ENCODE results near the gene TTC39C.
"Not testable (repeated sequence)": the region's sequence is repeated elsewhere in the genome, so short reads cannot be mapped to it uniquely, and the experiment has no call there.

TTC39C gene

GRCh38 chr18:24060644-24061043, 46.1 kb downstream of the TTC39C start:
- DNase-seq (ENCODE audit: low spot score in 2 of 2) (no peak), ATAC-seq (ENCODE audit: low read depth) (no peak)
- Mint-ChIP-seq H3K27ac (no peak overlapping the region), H3K4me1 (peaks cover 20% of the 10 kb centered on the region), H3K9me3 (peaks cover 4% of the 10 kb centered on the region), H3K36me3 (peaks cover 12% of the 10 kb centered on the region), H3K4me3 (no peak overlapping the region), H3K27me3 (no peaks in the 10 kb centered on the region)

- peaks cover 14% of the 10 kb centered on the region for H3K4me1 Mint-ChIP-seq
- H3K27ac Mint-ChIP-seq: no peak overlapping the region
- no peak overlapping the region for H3K4me3 Mint-ChIP-seq
- no peaks in the 10 kb centered on the region for H3K9me3 Mint-ChIP-seq
- no peak for DNase-seq (ENCODE audit: low spot score in 2 of 2)
- ATAC-seq (ENCODE audit: low read depth): no peak
- H3K36me3 Mint-ChIP-seq: peaks cover 16% of the 10 kb centered on the region
- no peaks in the 10 kb centered on the region for H3K27me3 Mint-ChIP-seq
Measured at GRCh38 chr18:24063121-24063731, 48.7 kb downstream of the TTC39C start.

GRCh38 chr18:24064391-24065100, 50.0 kb downstream of the TTC39C start:
- no peaks in the 10 kb centered on the region for H3K9me3 Mint-ChIP-seq
- ATAC-seq (ENCODE audit: low read depth): no peak
- H3K36me3 Mint-ChIP-seq: peaks cover 13% of the 10 kb centered on the region
- H3K4me1 Mint-ChIP-seq: peaks cover 14% of the 10 kb centered on the region
- no peak for DNase-seq (ENCODE audit: low spot score in 2 of 2)
- H3K27me3 Mint-ChIP-seq: no peaks in the 10 kb centered on the region
- H3K4me3 Mint-ChIP-seq: no peak overlapping the region
- peak overlapping the region; percentile 6 for H3K27ac Mint-ChIP-seq

GRCh38 chr18:24065906-24066305, 51.4 kb downstream of the TTC39C start:
- Mint-ChIP-seq H3K4me1 (peaks cover 15% of the 10 kb centered on the region), H3K4me3 (no peak overlapping the region), H3K36me3 (peaks cover 16% of the 10 kb centered on the region), H3K27ac (no peak overlapping the region), H3K9me3 (no peaks in the 10 kb centered on the region), H3K27me3 (no peaks in the 10 kb centered on the region)
- DNase-seq (ENCODE audit: low spot score in 2 of 2) (no peak), ATAC-seq (ENCODE audit: low read depth) (no peak)

GRCh38 chr18:24068945-24069693, 54.6 kb downstream of the TTC39C start:
- H3K36me3 Mint-ChIP-seq: peaks cover 30% of the 10 kb centered on the region
- no peak overlapping the region for H3K27ac Mint-ChIP-seq
- no peaks in the 10 kb centered on the region for H3K27me3 Mint-ChIP-seq
- H3K4me3 Mint-ChIP-seq: no peak overlapping the region
- DNase-seq (ENCODE audit: low spot score in 2 of 2): no peak
- H3K4me1 Mint-ChIP-seq: peaks cover 9% of the 10 kb centered on the region
- H3K9me3 Mint-ChIP-seq: peaks cover under 1% of the 10 kb centered on the region
- no peak for ATAC-seq (ENCODE audit: low read depth)

GRCh38 chr18:24071029-24071428, 56.5 kb downstream of the TTC39C start:
- Mint-ChIP-seq H3K27ac (no peak overlapping the region), H3K9me3 (peaks cover 3% of the 10 kb centered on the region), H3K4me1 (peaks cover 9% of the 10 kb centered on the region), H3K4me3 (no peak overlapping the region), H3K36me3 (peaks cover 32% of the 10 kb centered on the region), H3K27me3 (no peaks in the 10 kb centered on the region)
- ATAC-seq (ENCODE audit: low read depth) (no peak), DNase-seq (ENCODE audit: low spot score in 2 of 2) (no peak)

- Mint-ChIP-seq H3K36me3 (peaks cover 34% of the 10 kb centered on the region), H3K4me1 (peaks cover 13% of the 10 kb centered on the region), H3K27ac (no peak overlapping the region)
Measured at GRCh38 chr18:24071779-24072178, 57.2 kb downstream of the TTC39C start.

GRCh38 chr18:24072743-24073142, 58.2 kb downstream of the TTC39C start:
- H3K27ac Mint-ChIP-seq: no peak overlapping the region
- no peak overlapping the region for H3K4me3 Mint-ChIP-seq
- peaks cover 35% of the 10 kb centered on the region for H3K36me3 Mint-ChIP-seq
- H3K9me3 Mint-ChIP-seq: peaks cover 3% of the 10 kb centered on the region
- H3K27me3 Mint-ChIP-seq: no peaks in the 10 kb centered on the region
- no peak for ATAC-seq (ENCODE audit: low read depth)
- peaks cover 13% of the 10 kb centered on the region for H3K4me1 Mint-ChIP-seq
- DNase-seq (ENCODE audit: low spot score in 2 of 2): no peak

More at GRCh38 chr18:24071779-24072178, 57.2 kb downstream of the TTC39C start:
- ATAC-seq (ENCODE audit: low read depth) (no peak), DNase-seq (ENCODE audit: low spot score in 2 of 2) (no peak)
- no peak overlapping the region for H3K4me3 Mint-ChIP-seq
- H3K9me3 Mint-ChIP-seq: peaks cover 3% of the 10 kb centered on the region
- H3K27me3 Mint-ChIP-seq: no peaks in the 10 kb centered on the region

- no peak for ATAC-seq (ENCODE audit: low read depth)
- Mint-ChIP-seq H3K27ac (no peak overlapping the region), H3K27me3 (no peaks in the 10 kb centered on the region), H3K4me3 (no peak overlapping the region), H3K9me3 (peaks cover 3% of the 10 kb centered on the region), H3K4me1 (peaks cover 13% of the 10 kb centered on the region), H3K36me3 (peaks cover 34% of the 10 kb centered on the region)
- DNase-seq (ENCODE audit: low spot score in 2 of 2): no peak
Measured at GRCh38 chr18:24073791-24074190, 59.2 kb downstream of the TTC39C start.

- ATAC-seq (ENCODE audit: low read depth); H3K27ac Mint-ChIP-seq: not testable (repeated sequence)
- peaks cover 10% of the 10 kb centered on the region for H3K4me1 Mint-ChIP-seq
Measured at GRCh38 chr18:24074757-24075156, 60.2 kb downstream of the TTC39C start.

GRCh38 chr18:24075767-24076597, 61.4 kb downstream of the TTC39C start:
- ATAC-seq (ENCODE audit: low read depth): no peak
- Mint-ChIP-seq H3K27ac (peak overlapping the region; percentile 50), H3K36me3 (peaks cover 37% of the 10 kb centered on the region)

More at GRCh38 chr18:24074757-24075156, 60.2 kb downstream of the TTC39C start:
- H3K36me3 Mint-ChIP-seq: peaks cover 34% of the 10 kb centered on the region
- DNase-seq (ENCODE audit: low spot score in 2 of 2); H3K9me3 Mint-ChIP-seq; H3K27me3 Mint-ChIP-seq; H3K4me3 Mint-ChIP-seq: not testable (repeated sequence)

GRCh38 chr18:24076950-24077349, 62.4 kb downstream of the TTC39C start:
- Mint-ChIP-seq H3K9me3 (peaks cover 3% of the 10 kb centered on the region), H3K27me3 (no peaks in the 10 kb centered on the region), H3K27ac (no peak overlapping the region), H3K4me1 (peaks cover 7% of the 10 kb centered on the region), H3K36me3 (peaks cover 36% of the 10 kb centered on the region), H3K4me3 (no peak overlapping the region)
- ATAC-seq (ENCODE audit: low read depth) (no peak), DNase-seq (ENCODE audit: low spot score in 2 of 2) (no peak)

More at GRCh38 chr18:24075767-24076597, 61.4 kb downstream of the TTC39C start:
- Mint-ChIP-seq H3K27me3 (no peaks in the 10 kb centered on the region), H3K9me3 (peaks cover 3% of the 10 kb centered on the region), H3K4me1 (peaks cover 7% of the 10 kb centered on the region), H3K4me3 (no peak overlapping the region)
- DNase-seq (ENCODE audit: low spot score in 2 of 2): no peak

GRCh38 chr18:24078391-24078790, 63.8 kb downstream of the TTC39C start:
- H3K27ac Mint-ChIP-seq: no peak overlapping the region
- DNase-seq (ENCODE audit: low spot score in 2 of 2) (no peak), ATAC-seq (ENCODE audit: low read depth) (no peak)
- H3K27me3 Mint-ChIP-seq: no peaks in the 10 kb centered on the region
- peaks cover 34% of the 10 kb centered on the region for H3K36me3 Mint-ChIP-seq
- peaks cover 4% of the 10 kb centered on the region for H3K4me1 Mint-ChIP-seq
- peaks cover 3% of the 10 kb centered on the region for H3K9me3 Mint-ChIP-seq
- H3K4me3 Mint-ChIP-seq: no peak overlapping the region

Measured in memory B cell (primary cell).